ENCODE data around the gene POLR2E.

The POLR2E gene

GRCh38 chr19:1080360-1081161, 14.6 kb downstream of the POLR2E start:
- no peak for DNase-seq (ENCODE audit: low read depth)

DNA sequence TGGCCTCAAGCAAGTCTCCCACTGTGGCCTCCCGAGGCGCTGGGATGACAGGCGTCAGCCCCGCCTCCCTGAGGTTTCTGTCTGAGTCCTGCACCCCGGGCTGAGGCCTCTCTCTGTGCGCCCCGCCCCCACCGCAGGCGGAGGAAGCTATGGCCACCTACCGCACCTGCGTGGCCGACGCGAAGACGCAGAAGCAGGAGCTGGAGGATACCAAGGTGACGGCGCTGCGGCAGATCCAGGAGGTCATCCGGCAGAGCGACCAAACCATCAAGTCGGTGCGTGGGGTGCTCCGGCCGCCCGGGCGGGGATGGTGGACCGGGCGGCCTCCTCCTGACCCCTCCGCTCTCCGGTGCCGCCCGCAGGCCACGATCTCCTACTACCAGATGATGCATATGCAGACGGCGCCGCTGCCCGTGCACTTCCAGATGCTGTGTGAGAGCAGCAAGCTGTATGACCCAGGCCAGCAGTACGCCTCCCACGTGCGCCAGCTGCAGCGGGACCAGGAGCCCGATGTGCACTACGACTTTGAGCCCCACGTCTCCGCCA, 15.5 kb downstream of the POLR2E start:
- no peak for DNase-seq (ENCODE audit: low read depth)

GRCh38 chr19:1076951-1077350, 18.2 kb downstream of the POLR2E start:
- DNase-seq (ENCODE audit: low read depth) = no peak

DNA sequence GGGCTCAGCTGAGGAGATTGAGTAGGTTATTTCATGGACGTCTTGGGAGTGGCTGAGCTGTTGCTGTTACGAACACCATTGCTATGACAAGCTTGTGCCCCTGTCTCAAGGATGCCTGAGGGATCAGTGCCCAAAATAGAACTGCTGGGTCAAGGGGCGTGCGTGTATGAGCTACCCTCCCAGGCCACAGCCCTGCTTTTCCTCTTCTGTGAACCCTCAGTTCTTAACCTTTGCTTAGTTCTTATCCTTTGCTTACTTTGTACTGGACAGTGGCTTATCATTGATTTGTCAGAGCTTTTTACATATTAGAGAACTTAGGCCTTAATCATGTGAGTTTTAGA, 19.2 kb downstream of the POLR2E start:
- DNase-seq (ENCODE audit: low read depth) = no peak

DNA sequence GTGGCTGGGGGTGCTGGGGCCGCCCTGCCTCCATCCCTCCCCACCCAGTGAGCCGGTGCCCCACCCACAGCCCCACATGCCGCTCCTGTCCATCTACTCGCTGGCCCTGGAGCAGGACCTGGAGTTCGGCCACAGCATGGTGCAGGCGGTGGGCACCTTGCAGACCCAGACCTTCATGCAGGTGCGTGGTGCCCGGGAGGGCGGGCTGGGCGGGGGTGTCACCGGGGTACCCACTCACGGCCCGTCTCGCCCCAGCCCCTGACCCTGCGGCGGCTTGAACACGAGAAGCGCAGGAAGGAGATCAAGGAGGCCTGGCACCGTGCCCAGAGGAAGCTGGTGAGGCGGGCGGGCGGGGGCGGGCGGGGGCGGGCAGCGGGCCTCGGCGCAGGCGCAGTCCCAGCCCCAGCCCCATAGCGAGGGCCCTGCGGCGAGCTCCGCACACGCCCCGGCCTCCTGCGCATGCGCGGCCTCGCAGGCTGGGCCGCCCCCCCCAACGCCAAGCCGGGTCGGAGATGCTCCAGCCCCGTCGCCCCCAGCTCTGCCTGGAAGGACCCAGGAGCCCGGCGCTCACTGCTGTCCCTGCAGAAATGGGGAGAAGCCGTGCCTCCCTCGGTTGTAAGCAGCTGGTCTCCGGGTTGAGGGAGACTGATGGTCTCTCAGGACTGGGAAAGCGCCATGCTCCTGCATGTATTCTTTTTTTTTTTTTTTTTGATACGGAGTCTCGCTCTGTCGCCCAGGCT, 20.5 kb downstream of the POLR2E start:
- no peak for DNase-seq (ENCODE audit: low read depth)

DNA sequence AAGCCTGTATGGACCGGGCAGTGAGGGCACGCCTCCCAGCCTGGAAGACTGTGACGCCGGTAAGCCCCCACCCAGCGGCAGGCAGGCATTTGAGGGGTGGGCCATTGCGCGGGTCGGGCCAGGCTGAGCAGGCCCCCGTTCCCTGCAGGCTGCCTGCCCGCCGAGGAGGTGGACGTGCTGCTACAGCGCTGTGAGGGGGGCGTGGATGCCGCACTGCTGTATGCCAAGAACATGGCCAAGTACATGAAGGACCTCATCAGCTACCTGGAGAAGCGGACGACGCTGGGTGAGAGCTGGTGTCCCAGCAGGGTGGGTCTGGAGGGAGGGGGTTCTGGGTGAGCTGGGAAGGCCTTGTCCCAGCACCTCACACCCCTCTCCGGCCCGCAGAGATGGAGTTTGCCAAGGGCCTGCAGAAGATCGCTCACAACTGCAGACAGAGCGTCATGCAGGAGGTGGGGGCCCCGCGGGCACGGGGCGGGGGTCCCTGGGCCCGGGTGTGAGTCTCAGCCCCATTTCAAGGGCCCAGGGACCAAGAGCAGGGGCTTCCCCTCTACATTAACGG, 21.1 kb downstream of the POLR2E start:
- no peak for DNase-seq (ENCODE audit: low read depth)

DNA sequence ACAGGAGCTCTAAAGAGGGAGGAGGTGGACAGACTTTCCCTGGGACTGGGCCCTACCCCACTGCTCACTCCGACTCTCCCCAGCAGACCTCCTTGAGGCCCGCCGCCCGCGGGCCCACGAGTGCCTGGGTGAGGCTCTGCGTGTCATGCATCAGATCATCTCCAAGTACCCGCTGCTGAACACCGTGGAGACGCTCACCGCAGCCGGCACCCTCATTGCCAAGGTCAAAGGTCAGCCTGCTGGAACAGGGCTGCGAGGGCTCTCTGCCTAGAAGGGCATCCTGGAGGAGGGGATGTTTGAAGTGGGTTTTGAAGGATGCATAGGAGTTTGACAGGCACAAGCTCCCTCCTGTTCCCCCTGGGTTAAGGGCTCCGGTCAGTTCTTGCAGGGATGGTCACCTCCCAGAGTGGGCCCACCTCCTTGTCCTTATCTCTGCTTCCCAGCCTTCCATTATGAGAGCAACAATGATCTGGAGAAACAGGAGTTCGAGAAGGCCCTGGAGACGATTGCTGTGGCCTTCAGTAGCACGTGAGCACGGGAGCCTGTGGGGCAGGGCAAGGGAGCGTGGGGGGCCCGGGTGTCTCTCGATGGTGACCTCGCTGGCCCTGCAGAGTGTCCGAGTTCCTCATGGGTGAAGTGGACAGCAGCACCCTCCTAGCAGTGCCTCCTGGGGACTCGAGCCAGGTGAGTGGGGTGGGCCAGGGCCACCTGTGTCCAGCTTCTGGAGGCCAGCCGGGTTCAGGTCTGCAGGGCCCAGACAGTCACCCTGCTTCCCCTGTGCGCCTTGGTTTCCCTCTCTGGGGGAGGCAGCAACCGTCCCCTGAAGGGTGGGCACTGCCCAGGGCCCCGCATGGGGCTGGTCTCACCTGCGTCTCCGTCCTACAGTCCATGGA, 21.9 kb downstream of the POLR2E start:
- no peak for DNase-seq (ENCODE audit: low read depth)

DNA sequence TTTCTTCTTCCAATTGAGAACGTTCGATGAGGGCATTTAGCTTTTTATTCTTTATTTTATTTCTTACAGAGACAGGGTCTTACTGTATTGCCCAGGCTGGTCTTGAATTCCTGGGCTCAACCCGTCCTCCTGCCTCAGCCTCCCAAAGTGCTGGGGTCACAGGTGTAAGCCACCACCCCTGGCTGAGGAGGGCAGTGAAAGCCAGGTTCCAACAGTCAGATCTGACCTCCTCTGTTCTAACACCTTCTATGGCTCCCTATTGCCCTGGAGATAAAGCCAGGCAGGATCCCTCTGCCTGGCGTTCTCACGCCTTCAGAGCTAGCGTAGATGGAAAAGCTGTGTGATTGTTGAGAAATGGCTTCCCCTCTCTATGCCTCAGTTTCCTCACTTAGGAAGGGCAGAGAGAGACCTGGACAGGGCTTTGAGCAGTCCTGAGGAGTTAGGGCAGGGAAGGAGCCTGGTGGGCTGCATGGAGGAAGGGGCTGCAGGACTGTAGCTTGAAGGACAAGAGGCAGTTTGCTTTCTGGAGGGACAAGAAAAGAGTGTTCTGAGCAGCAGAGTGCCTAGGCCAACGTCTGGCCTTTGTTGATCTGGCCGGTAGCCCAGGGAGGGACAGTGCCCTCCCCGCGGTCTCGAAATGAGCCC, 22.7 kb downstream of the POLR2E start:
- DNase-seq (ENCODE audit: low read depth) = no peak

DNA sequence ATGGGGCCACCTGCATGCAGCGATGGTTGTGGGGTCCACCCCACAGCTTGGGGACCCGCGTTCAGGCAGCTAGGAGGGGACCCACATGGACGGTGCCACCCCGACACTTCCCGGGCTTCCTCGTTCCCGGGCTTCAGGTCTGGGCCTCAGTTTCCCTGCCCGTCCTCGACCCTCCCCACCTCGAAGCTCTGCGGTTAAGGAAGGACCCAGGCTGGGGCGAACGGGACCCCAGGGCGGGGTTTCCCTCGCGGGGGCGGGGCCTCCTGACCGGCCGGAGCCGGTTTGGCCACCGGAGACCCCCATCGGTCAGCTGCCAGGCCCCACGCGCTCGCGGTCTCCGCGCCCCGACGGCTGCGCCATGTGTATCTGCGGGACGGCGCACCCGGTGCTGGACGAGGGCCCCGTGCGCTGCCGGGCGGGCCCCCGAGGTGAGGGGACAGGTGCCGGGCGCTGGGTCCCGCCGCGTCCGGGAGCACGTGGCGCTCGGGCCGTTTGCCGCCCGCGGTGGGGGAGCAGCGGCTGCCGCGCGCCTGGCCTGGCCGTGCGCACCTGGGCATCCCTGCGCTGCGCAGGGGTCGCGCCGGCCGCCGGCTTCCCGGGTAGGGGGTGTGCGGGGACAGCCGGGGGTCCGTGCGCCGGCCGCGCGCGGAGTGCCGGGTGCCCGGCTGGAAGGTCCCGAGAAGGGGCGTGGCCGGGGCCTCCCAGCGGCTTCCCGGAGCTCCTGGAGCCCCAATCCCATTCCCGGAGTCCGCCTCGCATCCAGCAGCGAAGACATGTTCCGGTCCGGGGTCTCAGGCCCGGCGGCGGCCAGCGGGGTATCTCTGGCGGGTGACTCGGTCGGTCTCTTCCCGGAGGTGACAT, 24.0 kb downstream of the POLR2E start:
- no peak for DNase-seq (ENCODE audit: low read depth)

DNA sequence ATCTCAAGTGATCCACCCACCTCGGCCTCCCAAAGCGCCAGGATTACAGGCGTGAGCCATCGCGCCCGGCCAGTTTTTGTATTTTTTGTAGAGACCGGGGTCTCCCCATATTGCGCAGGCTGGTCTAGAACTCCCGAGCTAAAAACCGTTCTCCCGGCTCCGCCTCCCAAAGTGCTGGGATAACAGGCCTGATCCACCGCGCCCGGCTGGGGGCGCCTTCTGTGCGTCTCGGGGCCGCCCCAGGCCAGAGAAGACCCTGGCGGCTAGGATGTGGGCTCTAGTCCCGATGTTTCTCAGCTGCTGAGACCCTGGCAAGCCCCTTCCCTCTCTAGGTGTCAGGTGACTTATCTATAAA, 24.6 kb downstream of the POLR2E start:
- DNase-seq (ENCODE audit: low read depth) = no peak

- no peak for DNase-seq (ENCODE audit: low read depth)
Measured at GRCh38 chr19:1069009-1069779, 26.0 kb downstream of the POLR2E start.

DNA sequence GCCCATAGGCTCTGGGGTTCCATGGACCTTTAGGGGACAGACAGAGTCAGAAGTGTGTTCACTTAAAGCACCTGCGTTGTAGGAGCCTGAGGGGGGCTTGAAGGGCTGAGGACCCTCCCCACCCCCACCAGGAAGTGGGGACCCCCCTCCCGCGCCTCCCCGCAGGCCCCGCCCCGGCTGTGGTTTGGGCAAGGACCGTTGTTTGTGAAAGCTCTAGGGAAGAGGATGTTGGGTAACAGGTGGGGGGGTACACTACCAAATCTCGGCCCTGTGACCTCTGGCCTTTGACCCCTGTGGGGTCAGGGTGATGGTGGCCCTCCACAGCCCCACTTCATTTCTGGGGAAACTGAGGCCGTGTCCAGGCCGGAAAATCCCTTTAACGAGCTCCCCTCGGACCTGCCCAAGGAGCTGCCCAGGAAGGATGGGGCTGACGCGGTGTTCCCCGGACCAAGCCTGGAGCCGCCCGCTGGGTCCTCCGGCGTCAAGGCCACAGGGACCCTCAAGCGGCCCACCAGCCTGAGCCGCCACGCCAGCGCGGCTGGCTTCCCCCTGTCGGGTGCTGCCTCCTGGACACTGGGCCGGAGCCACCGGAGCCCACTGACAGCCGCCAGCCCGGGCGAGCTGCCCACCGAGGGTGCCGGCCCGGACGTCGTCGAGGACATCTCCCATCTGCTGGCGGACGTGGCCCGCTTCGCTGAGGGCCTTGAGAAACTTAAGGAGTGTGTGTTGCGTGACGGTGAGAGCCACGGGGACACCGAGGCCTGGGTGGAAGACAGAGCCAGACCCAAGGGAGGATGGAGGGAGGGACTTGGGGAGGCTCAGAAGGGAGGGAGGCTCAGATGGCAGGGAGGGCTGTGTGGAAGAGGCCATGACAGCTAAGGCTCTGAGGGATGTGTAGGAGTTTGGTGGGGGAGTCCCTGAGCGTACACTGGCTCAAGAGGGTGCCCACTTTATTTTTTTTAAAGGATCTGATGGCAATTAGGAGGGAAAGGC, 26.9 kb downstream of the POLR2E start:
- no peak for DNase-seq (ENCODE audit: low read depth)

DNA sequence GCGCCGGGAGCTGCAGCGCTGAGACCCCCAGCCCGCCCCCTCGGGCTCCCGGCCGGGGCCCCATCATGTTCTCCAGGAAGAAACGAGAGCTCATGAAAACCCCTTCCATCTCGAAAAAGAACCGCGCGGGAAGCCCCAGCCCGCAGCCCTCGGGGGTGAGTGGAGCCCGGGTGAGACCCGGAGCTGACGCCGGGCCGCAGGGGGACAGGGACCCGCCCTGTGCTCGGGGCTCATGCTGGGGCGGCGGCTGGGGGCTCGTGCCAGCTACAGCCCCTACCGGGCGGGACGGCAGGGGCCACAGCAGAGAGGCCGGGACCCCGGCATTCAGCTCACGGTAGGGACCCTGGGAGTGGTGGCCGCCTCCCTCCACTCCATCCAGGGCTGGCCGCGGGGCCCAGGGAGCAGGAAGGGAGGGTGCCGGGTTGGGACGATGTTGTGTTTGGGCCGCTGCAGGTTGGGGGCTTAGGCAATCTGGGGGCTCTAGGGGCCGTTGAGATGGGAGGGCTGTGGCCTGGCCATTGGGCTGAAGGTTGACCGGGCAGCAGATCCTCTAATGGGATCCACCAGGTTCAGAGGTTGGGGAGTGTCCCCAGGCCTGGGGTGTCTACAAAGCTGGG, 27.7 kb downstream of the POLR2E start:
- DNase-seq (ENCODE audit: low read depth) = no peak

DNA sequence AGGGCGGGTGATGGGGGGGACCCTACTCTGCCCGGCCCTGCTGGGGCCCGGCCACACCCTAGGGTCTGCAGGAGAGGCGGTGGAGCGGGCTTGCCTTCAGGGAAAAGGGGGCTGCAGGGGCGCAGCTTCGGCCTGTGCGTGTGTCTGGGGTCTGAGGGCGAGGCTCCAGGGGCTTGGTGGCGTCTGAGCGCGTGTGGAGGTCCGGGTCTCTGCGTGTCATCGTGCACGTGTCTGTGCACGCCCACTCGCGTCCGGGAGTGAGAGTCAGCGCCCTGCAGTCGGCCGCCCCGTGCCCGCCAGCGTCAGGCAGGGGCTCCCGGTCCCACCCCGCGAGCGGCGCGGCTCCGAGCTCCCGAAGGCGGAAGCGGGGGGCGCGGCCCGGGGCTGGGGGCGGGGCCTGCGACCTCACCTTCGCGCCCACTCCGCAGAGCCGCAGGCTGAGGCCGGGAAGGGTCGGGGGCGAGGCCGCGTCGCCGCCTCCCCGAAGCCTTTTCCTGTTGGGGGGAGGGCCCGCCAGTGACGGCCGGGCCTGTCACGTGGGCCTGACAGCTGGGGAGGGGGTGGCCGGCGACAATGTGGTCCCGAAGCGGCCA, 28.3 kb downstream of the POLR2E start, which contains the start of gene ARHGAP45:
ARHGAP45 (plus strand) TSS at position 420 of the 593 bp plus-strand sequence. CDS start 239 bp downstream, outside the sequence.
- DNase-seq (ENCODE audit: low read depth) = no peak

GRCh38 chr19:1066251-1066747, 28.9 kb downstream of the POLR2E start:
- DNase-seq (ENCODE audit: low read depth) = no peak

DNA sequence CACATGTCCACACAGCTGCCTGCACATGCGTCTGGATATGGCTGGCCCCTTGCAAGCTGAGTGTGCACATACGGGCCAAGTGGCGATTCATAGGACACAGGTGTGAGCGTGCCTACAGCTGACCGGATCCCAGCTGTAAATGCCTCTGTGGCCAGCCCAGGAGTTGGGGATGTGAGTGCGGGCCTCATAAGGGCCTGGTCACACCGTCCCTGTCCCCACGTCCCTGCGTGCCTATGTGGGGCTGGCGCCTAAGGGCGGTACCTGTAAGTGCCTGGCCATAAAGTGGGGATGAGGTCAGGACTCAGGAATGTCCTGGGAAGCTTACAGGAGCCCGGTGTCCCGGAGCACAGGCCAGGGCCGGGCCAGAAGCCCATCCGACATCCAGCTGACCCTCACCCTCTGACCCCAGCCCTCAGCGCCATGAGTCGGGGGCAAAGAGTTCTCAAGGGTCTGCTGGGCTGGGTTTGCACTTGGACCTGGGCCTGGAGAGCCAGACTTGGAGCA, 29.5 kb downstream of the POLR2E start:
- no peak for DNase-seq (ENCODE audit: low read depth)

All from iris pigment epithelial cell (primary cell).